Fibroblast of the aortic adventitia (primary cell): Measurements from ENCODE around the gene SLC22A17. TPM values are rescaled to one million over a fixed set of nuclear protein-coding genes. Genes with fewer than 3 reads are reported as not detected.
A peak's percentile ranks its signal among the peaks of the same experiment; 100 is the strongest.

ENCODE experiments used
- DNase-seq: peaks from one replicate; pipeline ENCODE4 v3.0.0-alpha.2; 2010; ENCODE audit warnings: low read depth
- H3K4me3 ChIP-seq: 2 replicates; pipeline ENCODE4 v1.5.1; 2011; ENCODE audit warnings: low read depth, mild to moderate bottlenecking, control low read depth, low read length, moderate library complexity
- CTCF ChIP-seq: IDR thresholded peaks from 2 replicates; pipeline ENCODE4 v1.5.1; 2011; ENCODE audit warnings: mild to moderate bottlenecking, low read length, control low read depth, inconsistent platforms; ENCODE audit not compliant: insufficient read depth
- total RNA-seq: library from RNA; depleted of rRNA; stranded (reverse); fragments of >200 nt; gene quantifications from 2 replicates; pipeline ENCODE4 v1.2.3, GENCODE V29; 2012; ENCODE audit warnings: low replicate concordance

Gene SLC22A17
- total RNA-seq, 1 donor: 13.4 TPM

DNA sequence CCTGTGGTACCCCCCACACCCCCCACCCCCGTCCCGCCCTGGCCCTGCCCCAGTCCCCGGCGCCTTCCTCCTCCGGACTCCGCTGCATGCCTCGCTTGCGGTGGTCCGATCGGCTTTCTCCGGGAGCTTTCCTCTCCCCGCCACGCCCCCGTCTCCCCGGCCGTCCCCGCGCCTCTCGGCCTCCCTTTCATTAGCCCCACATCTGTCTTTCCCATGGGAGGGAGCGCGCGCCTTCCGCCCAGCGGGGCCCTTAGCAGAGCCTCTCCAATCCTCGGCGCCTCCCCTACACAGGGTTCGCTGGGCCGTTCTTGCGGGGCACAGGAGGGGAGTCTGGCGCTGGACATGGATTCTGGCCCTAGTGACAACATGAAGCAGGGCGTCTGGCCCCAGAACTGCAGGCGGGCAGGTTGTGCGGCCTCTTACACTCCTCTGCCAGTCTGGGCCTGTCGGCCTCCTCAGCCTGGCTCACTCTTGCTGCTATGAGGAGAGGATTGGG lies 13.8 kb upstream of the SLC22A17 start:
- no peak for TF ChIP-seq CTCF
- H3K4me3 ChIP-seq: no peak overlapping the region

DNA sequence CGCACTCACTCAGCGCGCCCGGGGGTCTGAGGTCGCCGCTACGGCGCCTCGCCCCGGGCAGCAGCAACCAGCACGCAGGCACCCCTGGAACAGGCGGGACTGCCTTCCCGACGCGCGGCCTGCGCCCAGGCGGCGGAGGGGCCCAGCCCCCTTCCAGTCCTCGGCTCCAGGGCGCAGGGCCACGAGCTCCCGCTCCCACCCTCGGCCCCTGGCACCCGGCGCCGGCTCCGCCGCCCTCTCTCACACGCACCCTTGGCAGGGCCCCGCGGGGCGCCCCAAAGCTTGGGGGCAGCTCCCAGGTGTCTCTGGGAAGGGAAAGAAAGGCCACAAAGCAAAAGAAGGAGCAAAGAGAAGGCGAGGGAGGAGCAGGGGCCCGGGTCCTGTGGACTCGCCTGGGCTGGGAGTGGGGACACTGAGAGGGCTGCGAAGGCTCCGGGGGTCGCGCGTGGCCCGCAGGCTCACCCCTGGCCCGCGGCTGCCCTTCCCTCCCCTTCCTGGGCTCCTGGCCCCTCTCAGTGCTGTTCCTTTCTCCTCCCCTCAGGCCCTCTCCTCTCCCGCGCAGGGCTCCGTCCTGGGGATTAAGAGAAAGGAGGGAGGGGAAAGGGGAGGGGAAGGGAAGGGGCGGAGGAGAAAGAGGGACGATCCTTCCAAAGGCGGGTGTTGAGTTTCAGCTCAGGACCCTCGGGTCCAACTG lies 13.2 kb upstream of the SLC22A17 start:
- DNase-seq: no peak
- no peak for TF ChIP-seq CTCF
- H3K4me3 ChIP-seq: peak overlapping the region; percentile 22

More for the DNA sequence above, 13.8 kb upstream of the SLC22A17 start:
- DNase-seq: no peak

- no peak for TF ChIP-seq CTCF
- no peak for DNase-seq
- peak within 1 kb of the TSS; percentile 44 for H3K4me3 ChIP-seq
These were observed 12.5 kb upstream of the SLC22A17 start, which contains the start of gene EFS for GRCh38 chr14:23365036-23365731. EFS (minus strand) TSS chr14:23365172; CDS start chr14:23365025, 147 bp downstream.

GRCh38 chr14:23364164-23365035 lies 11.7 kb upstream of the SLC22A17 start:
- peak overlapping the region; percentile 44 for H3K4me3 ChIP-seq
- no peak for TF ChIP-seq CTCF
- DNase-seq: no peak

- DNase-seq: peak; percentile 10
- TF ChIP-seq CTCF: peak; percentile 15
- no peak overlapping the region for H3K4me3 ChIP-seq
These were observed 9.5 kb upstream of the SLC22A17 start for GRCh38 chr14:23362200-23362599.

GRCh38 chr14:23361763-23362162 lies 9.1 kb upstream of the SLC22A17 start:
- H3K4me3 ChIP-seq: no peak overlapping the region
- no peak for DNase-seq
- TF ChIP-seq CTCF: no peak
